Natural killer cell (primary cell): Measurements from ENCODE around the gene BAIAP3. TPM values are rescaled to one million over a fixed set of nuclear protein-coding genes. Genes with fewer than 3 reads are reported as not detected.

Source experiments
- ATAC-seq, 3 donors: fragments of 150-1000 bp in 2 of 3; fragments of 200-7000 bp in 1 of 3; cut with Tn5 transposase; 1 replicate in 1 of 3; 2 replicates in 2 of 3; pipeline ENCODE4 v1.10.0; 2021; ENCODE audit warnings: mild to moderate bottlenecking in 2 of 3, moderate library complexity in 2 of 3
- DNase-seq, 2 donors: peaks; one replicate each; pipeline versions ENCODE4 v3.0.0 to v3.0.0-alpha.2; 2013 to 2021; ENCODE audit warnings: mixed read lengths in 1 of 2
- H3K27ac ChIP-seq: one replicate; pipeline ENCODE4 v1.5.1; 2013; ENCODE audit warnings: mild to moderate bottlenecking, low read length
- H3K27me3 ChIP-seq: one replicate; pipeline ENCODE4 v1.6.1; 2013; ENCODE audit warnings: low read length; ENCODE audit not compliant: control insufficient read depth, insufficient read depth
- H3K36me3 ChIP-seq: one replicate; pipeline ENCODE4 v1.6.1; 2013; ENCODE audit warnings: low read length; ENCODE audit not compliant: control insufficient read depth, insufficient read depth
- H3K4me1 ChIP-seq: one replicate; pipeline ENCODE4 v1.6.1; 2013; ENCODE audit warnings: low read length; ENCODE audit not compliant: control insufficient read depth, insufficient read depth
- H3K4me3 ChIP-seq: one replicate; pipeline ENCODE4 v1.5.1; 2013; ENCODE audit warnings: low read length
- H3K9me3 ChIP-seq: one replicate; pipeline ENCODE4 v1.6.1; 2013; ENCODE audit warnings: low read length; ENCODE audit not compliant: control insufficient read depth, insufficient read depth
- H3K27ac Mint-ChIP-seq, 2 donors: one replicate each; pipeline ENCODE4 v1.8.0; 2022; ENCODE audit warnings: mild to moderate bottlenecking in 2 of 2, mixed read lengths in 2 of 2, moderate library complexity in 1 of 2
- H3K27me3 Mint-ChIP-seq, 2 donors: one replicate each; pipeline ENCODE4 v1.8.0; 2022; ENCODE audit warnings: low read depth in 2 of 2, mixed read lengths in 2 of 2
- H3K36me3 Mint-ChIP-seq: one replicate; pipeline ENCODE4 v1.8.0; 2022; ENCODE audit warnings: mixed read lengths
- H3K4me1 Mint-ChIP-seq, 2 donors: one replicate each; pipeline ENCODE4 v1.8.0; 2022; ENCODE audit warnings: mixed read lengths in 2 of 2
- H3K4me3 Mint-ChIP-seq: one replicate; pipeline ENCODE4 v1.8.0; 2022; ENCODE audit warnings: mild to moderate bottlenecking, moderate library complexity, mixed read lengths
- H3K9me3 Mint-ChIP-seq, 2 donors: one replicate each; pipeline ENCODE4 v1.8.0; 2022; ENCODE audit warnings: mixed read lengths in 2 of 2
- WGBS: methylation state at CpG from one replicate; pipeline ENCODE4 v1.1.7; 2013; ENCODE audit warnings: missing lambda C conversion rate; ENCODE audit not compliant: insufficient coverage; 5-methylcytosine and 5-hydroxymethylcytosine counted together
- intact Hi-C: fragments of 100-400 bp; cut with micrococcal nuclease; formaldehyde crosslinking; loops from one replicate; pipeline ENCODE4 v1.14.2; 2022
- total RNA-seq, 4 donors: library from RNA; stranded (reverse); fragments of 120-200 nt in 1 of 4; gene quantifications; one replicate each; pipeline versions ENCODE4 v1.2.3 to v1.2.4, GENCODE V29; 2013 to 2022
- TF ChIP-seq, protein P1 (sequence below): fragments of 200-600 bp; IDR thresholded peaks from one replicate; pipeline ENCODE4 v1.8.0; 2022; ENCODE audit warnings: antibody characterized with exemption

The BAIAP3 gene
- total RNA-seq, 3 donors from 2014 or later (not counting 1 experiment from before 2014, with no cell fraction given), result 17.7 to 21.7 (median 19.9) TPM

DNA sequence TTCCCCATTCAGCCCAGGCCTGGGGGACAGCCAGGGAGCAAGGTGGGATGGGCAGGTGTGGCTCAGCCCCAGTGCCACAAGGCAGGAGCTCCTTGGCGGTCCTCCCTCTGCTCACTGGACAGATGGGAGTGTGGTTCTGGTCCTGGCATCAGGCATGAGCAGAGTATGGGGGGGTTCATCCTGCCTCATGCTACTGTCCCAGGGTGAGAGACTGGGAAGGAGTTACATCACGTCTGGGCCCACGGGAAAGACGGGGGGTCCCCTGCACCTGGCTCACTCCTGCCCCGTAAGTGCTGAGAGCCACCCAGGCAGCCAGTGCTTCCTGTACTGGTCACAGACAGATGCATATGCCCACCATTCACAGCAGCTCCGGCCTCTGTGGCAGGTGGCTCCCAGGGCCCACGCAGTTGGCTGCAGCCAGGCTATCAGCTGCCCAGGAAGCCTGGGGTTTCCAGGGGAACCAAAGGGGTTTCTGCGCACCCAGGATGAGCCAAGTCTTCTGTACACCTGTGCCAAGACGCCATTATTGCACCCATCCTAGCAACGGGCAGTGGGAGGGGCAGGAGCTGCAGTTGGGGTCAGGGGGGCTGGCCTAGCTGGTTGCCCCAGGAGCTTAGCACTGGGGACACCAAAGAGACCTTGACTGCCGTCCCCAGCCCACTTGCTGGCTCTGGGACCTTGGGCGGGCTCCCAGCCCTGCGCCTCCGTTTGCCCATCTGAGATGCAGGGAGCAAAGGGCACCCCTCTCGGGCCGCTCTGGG is 1.9 kb downstream of the BAIAP3 start:
- ATAC-seq (no peak), DNase-seq (no peak)
- TF ChIP-seq, protein P1, sequence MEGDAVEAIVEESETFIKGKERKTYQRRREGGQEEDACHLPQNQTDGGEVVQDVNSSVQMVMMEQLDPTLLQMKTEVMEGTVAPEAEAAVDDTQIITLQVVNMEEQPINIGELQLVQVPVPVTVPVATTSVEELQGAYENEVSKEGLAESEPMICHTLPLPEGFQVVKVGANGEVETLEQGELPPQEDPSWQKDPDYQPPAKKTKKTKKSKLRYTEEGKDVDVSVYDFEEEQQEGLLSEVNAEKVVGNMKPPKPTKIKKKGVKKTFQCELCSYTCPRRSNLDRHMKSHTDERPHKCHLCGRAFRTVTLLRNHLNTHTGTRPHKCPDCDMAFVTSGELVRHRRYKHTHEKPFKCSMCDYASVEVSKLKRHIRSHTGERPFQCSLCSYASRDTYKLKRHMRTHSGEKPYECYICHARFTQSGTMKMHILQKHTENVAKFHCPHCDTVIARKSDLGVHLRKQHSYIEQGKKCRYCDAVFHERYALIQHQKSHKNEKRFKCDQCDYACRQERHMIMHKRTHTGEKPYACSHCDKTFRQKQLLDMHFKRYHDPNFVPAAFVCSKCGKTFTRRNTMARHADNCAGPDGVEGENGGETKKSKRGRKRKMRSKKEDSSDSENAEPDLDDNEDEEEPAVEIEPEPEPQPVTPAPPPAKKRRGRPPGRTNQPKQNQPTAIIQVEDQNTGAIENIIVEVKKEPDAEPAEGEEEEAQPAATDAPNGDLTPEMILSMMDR, result no peak
- Mint-ChIP-seq H3K36me3 (no peaks in the 10 kb centered on the region), H3K9me3 (no peaks in the 10 kb centered on the region), H3K4me3 (peak overlapping the region; percentile 9), H3K27me3 (no peaks in the 10 kb centered on the region), H3K27ac (no peak overlapping the region), H3K4me1 (peaks cover 14 to 19% of the 10 kb centered on the region in 2 donors)
- intact Hi-C loops, result no loop called here
- H3K27ac ChIP-seq, result no peak overlapping the region
- H3K4me1 ChIP-seq, result peaks cover 43% of the 10 kb centered on the region
- H3K36me3 ChIP-seq, result no peaks in the 10 kb centered on the region
- 44% methylated on average over 14 of the region's 16 CpGs for WGBS
- H3K9me3 ChIP-seq, result peaks cover 2% of the 10 kb centered on the region
- H3K27me3 ChIP-seq, result peaks cover 11% of the 10 kb centered on the region
- no peak overlapping the region for H3K4me3 ChIP-seq

DNA sequence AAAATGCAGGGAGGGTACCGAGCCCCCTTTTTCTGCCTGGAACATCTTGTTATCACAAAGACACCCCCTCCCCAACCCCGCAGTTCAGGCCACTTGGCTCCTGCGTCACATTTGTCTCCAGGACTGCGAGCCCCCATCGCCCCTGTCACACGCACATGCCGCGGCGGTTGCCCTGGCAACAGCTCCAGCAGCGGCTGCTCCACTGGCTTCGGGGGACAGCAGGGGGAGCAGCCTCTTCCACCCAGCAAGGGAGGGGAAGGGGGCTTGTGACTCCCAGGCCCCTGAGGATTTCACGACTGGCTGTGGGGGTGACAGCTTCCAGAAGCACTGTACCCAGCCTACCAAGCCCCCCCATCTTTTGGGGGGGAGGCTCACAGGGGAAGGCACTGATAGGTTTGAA is 2.6 kb downstream of the BAIAP3 start:
- peak in 1 of 2 donors; percentile 44 for DNase-seq
- no peak overlapping the region for H3K4me3 ChIP-seq
- no peak overlapping the region for H3K4me3 Mint-ChIP-seq
- no peaks in the 10 kb centered on the region for H3K9me3 ChIP-seq
- no peaks in the 10 kb centered on the region for H3K36me3 ChIP-seq
- ATAC-seq, result no peak
- H3K27ac Mint-ChIP-seq, result no peak overlapping the region
- WGBS, result 15% methylated on average over 11 of the region's 12 CpGs
- H3K27me3 ChIP-seq, result peaks cover 11% of the 10 kb centered on the region
- peaks cover 14 to 19% of the 10 kb centered on the region in 2 donors for H3K4me1 Mint-ChIP-seq
- H3K9me3 Mint-ChIP-seq, result no peaks in the 10 kb centered on the region
- TF ChIP-seq, protein P1, result no peak
- no peaks in the 10 kb centered on the region for H3K36me3 Mint-ChIP-seq
- intact Hi-C loops, result no loop called here
- H3K27ac ChIP-seq, result no peak overlapping the region
- no peaks in the 10 kb centered on the region for H3K27me3 Mint-ChIP-seq
- peaks cover 37% of the 10 kb centered on the region for H3K4me1 ChIP-seq

DNA sequence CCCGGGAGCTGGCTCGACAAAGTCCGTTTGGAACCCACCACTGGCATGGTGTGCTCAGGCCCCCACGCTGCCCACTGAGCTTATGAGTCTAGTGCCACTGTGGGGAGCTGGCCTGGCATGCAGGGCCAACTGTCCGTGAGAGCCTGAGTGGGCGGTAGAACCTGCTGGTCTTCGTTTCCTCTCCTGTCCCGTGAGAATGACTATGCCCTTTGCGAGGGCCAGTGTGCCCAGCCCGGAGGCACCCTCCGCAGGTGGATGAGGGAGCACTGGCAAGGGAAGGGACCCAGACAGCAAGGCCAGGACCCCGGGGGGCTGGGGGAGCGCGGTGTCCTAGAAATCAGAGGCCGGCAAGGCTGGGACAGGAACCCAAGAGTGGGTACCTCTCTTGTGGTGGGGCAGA is 3.2 kb downstream of the BAIAP3 start:
- intact Hi-C loops, result no loop called here
- no peak overlapping the region for H3K4me3 Mint-ChIP-seq
- H3K9me3 ChIP-seq, result no peaks in the 10 kb centered on the region
- DNase-seq, result no peak
- H3K4me1 ChIP-seq, result peaks cover 33% of the 10 kb centered on the region
- TF ChIP-seq, protein P1, result no peak
- H3K27ac Mint-ChIP-seq, result no peak overlapping the region
- H3K9me3 Mint-ChIP-seq, result no peaks in the 10 kb centered on the region
- H3K27ac ChIP-seq, result no peak overlapping the region
- peaks cover 11% of the 10 kb centered on the region for H3K27me3 ChIP-seq
- 77% methylated on average over 15 of the region's 15 CpGs for WGBS
- no peaks in the 10 kb centered on the region for H3K36me3 Mint-ChIP-seq
- ATAC-seq, result no peak
- no peaks in the 10 kb centered on the region for H3K36me3 ChIP-seq
- H3K4me1 Mint-ChIP-seq, result peaks cover 8 to 13% of the 10 kb centered on the region in 2 donors
- no peaks in the 10 kb centered on the region for H3K27me3 Mint-ChIP-seq
- no peak overlapping the region for H3K4me3 ChIP-seq

DNA sequence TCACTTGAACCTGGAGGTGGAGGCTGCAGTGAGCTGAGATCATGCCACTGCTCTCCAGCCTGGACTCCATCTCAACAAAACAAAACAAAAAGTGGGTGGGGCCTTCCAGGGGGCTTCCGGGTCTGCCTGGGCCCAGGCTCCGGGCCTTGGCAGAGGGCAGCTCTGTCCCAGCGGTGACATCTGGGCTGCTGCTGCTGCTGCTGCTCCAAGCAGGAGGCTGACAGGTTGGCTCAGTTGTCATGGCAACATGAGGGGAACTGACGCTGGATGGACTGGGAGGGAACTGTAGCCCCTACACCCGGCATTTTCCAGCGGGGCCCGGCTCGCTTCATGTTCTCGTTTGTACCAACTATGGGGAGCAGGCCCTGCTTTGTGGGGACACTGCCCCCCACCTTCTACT is 4.0 kb downstream of the BAIAP3 start:
- H3K27me3 Mint-ChIP-seq, result no peaks in the 10 kb centered on the region
- no peaks in the 10 kb centered on the region for H3K9me3 Mint-ChIP-seq
- no peak overlapping the region for H3K4me3 Mint-ChIP-seq
- Histone ChIP-seq H3K4me1 (peaks cover 33% of the 10 kb centered on the region), H3K27ac (no peak overlapping the region), H3K36me3 (no peaks in the 10 kb centered on the region), H3K9me3 (no peaks in the 10 kb centered on the region), H3K4me3 (no peak overlapping the region), H3K27me3 (peaks cover 11% of the 10 kb centered on the region)
- TF ChIP-seq, protein P1, result no peak
- no peaks in the 10 kb centered on the region for H3K36me3 Mint-ChIP-seq
- peaks cover 3 to 8% of the 10 kb centered on the region in 2 donors for H3K4me1 Mint-ChIP-seq
- 73% methylated on average over 9 of the region's 9 CpGs for WGBS
- intact Hi-C loops, result no loop called here
- no peak overlapping the region for H3K27ac Mint-ChIP-seq
- no peak for ATAC-seq
- no peak for DNase-seq
